GM19099 (cell line): Measurements from ENCODE around the gene UNC5B.

Experiments used
- POLR2A ChIP-seq: IDR thresholded peaks from 3 replicates; pipeline ENCODE4 v1.6.1; 2011; ENCODE audit warnings: low read depth; ENCODE audit not compliant: insufficient read length; ENCODE audit errors: extremely low read depth

The UNC5B gene

DNA sequence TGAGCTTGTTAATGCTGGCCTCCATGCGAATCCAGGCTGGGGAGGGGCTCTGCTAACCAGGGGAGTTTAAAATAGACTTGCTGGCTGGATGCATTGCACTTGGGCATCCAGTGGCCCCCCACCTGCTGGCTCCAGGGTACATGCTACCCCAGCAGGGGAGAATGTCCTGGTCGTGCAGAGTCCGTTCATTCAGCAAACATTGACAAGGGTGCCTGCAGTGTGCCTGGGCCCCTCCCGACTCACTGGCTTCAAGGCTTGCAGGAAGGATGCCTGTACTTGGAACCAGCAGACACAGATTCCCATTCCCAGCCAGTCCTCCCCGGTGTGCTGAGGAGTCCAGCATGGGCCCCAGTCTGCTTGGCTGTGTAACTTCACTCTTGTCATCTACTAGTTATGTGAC, 108.2 kb downstream of the UNC5B start:
- no peak for TF ChIP-seq POLR2A

GRCh38 chr10:71321386-71321785, 109.0 kb downstream of the UNC5B start:
- TF ChIP-seq POLR2A: no peak

GRCh38 chr10:71323407-71323806, 111.0 kb downstream of the UNC5B start:
- TF ChIP-seq POLR2A: no peak

DNA sequence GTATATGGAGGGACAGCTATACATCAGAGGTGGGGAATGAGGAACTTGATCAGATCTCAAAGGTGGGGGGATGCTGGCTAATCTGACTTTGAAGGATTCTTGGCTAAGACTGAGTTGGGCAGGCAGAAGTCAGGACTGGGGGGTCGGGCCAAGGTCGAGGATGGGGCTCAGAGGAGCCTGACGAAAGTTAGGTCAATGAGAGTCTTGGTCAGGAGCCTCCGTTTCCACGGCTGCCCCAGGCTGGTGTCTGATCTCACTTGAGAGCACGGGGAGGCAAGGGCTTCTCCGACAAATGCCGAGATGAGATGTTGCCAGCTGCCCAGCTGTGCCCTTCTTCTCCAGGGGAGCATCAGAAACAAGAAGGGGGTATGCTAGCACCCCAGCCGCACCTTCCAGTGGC, 112.4 kb downstream of the UNC5B start:
- no peak for TF ChIP-seq POLR2A

- TF ChIP-seq POLR2A: no peak
Observed at GRCh38 chr10:71325267-71325666, 112.9 kb downstream of the UNC5B start.

- no peak for TF ChIP-seq POLR2A
Observed at GRCh38 chr10:71326464-71326881, 114.1 kb downstream of the UNC5B start.

DNA sequence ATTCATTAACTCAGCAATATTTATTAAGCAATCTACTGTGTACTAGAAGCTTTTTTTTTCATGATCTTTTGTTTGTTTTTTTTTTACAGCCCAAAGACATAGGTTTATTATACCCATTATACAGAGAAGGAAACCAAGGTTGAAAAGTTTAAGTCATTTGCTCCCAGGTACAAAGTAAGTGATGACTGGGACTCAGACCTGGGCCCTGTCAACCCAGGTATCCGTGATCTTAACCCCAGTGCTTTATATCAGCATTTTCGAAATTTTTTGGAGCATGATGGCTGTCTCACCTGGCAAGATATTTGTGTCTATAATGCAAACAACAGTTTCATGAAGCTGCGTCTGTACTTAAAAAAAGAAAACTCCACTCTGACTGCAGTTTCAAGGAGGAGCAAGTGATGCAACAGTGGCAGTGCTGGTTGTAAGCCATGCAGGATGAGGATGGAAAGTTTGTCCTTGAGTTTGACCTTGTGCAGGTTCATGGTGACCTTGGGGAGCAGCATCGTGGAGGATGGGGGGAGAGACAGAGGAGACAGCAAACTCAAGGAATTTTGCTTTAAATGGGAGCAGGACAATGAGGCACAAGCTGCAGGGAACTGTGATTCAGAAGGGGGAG, 118.5 kb downstream of the UNC5B start:
- no peak for TF ChIP-seq POLR2A

DNA sequence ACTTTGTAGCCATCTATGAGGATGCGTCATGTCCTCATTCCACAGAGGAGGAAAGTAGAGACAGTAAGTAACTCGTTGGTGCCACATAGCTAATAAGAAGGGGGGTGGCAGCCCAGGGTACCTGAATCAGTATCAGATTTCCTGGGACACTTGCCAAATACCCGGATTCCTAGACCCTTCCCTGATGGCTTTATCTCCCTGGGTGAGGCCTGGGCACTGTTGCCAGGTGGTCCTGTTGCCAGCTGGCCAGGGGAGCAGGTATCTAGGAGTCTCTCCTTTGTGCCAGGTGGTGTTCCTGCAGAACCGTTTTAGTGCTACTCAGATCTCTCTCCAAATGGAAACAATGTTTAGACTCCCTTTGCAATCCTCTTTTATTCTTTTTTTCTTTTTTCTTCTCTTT, 119.4 kb downstream of the UNC5B start:
- TF ChIP-seq POLR2A: no peak

DNA sequence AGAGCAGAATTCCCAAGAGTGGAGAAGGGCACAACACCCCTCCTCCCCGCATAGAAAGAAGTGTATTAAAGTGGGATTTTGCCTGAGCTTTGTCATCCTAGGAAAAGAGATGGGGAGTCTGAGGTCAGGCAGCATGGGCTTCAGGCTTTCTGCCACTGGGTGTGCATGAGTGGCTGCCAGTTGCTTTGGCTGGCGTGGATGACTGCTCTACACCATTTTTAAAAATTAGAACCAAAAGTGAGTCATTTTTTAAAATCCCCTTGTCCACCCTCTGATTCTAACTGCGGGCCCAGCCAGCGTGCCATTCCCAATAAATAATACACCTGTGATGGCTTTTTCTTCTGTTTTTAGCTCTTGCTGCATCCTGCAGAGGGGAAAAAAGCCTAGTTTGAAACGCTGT, 120.1 kb downstream of the UNC5B start:
- TF ChIP-seq POLR2A: no peak

DNA sequence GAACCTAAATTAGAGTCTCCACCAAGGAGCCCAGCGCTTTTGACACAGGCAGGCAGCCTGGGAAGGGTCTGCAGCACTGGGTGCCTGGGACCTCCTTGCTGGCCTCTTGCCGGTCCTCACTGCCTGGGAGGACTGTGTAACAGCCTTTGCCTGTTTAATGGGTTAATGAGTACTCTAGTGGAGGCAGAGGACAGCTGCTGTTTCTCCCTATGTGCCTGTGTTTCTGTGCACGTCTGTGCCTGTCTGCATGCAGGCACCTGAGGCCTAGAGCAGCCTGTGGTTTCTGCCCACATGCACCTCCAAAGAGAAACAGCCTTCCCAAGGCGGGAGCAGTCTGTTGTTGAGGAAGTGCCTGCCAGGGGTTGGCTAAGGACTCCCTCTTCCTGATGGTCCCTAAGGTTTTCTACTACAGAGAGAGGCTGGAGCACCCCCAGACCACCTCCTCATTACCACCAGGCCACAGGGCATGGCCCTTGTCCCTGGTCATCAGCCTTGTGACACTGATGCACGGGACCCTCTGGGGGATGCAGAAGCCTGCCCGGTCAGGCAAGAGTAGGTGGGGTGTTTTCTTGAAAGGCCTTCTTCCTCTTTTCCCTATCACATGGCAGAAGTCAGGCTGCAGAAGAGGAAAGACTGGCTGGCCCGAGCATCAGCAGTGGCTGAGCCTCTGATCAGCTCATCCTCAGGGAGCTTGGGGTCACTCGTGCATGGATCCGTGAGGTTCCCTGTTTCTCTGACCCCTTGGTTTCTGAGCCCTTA, 120.9 kb downstream of the UNC5B start:
- TF ChIP-seq POLR2A: no peak

GRCh38 chr10:71334221-71334791, 121.9 kb downstream of the UNC5B start:
- TF ChIP-seq POLR2A: no peak

DNA sequence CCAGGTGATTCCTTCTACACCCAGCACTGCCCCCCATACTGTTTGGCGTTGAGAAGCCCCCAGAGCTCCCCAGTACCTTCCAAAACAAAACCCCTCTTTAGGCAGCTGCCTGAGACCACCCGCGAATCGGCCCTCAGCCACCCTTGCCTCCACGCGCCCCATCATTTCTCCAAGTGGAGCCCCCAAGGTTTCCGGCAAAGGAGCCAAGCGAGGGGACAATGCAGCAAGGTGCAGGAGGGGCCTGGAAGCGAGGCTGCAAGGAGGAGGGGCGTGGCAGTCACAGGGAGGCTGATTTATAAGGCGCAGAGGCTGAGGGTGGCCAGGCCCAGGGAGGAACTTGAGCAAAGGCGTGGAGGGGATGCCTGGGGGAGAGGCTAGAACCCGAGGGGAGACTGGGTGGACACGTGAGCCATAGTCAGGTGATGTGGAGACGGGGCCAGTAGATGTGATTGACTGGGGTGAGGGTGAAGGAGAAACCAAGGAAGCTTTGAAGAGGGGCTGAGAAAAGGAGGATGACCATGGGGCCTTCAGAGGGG, 122.9 kb downstream of the UNC5B start:
- TF ChIP-seq POLR2A: no peak

GRCh38 chr10:71336632-71337031, 124.3 kb downstream of the UNC5B start:
- TF ChIP-seq POLR2A: no peak

DNA sequence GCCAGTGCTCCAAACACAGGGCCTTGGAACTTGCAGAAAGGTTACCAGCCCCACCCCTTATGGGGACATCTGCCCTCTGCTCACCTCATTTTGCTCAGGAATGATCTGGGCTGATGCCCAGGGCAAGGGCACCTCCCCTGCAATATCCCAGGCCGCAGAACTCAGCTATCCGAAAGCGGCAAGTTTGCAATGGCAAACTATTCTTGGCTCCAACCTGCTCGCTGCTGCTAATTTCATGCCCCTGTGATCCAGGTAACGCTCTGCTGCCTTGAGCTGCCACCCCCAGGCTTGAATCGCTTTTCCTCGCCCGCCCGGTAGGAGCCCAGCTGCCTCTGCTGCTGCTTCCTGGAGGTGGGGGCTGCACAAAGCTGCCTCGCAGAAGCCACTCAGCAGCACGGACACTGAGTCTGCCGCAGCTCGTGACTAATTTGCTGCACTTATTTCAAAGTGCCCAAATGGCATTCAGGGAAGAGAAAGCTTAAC, 124.9 kb downstream of the UNC5B start:
- no peak for TF ChIP-seq POLR2A

- TF ChIP-seq POLR2A: no peak
Observed at GRCh38 chr10:71338728-71339495, 126.5 kb downstream of the UNC5B start.

DNA sequence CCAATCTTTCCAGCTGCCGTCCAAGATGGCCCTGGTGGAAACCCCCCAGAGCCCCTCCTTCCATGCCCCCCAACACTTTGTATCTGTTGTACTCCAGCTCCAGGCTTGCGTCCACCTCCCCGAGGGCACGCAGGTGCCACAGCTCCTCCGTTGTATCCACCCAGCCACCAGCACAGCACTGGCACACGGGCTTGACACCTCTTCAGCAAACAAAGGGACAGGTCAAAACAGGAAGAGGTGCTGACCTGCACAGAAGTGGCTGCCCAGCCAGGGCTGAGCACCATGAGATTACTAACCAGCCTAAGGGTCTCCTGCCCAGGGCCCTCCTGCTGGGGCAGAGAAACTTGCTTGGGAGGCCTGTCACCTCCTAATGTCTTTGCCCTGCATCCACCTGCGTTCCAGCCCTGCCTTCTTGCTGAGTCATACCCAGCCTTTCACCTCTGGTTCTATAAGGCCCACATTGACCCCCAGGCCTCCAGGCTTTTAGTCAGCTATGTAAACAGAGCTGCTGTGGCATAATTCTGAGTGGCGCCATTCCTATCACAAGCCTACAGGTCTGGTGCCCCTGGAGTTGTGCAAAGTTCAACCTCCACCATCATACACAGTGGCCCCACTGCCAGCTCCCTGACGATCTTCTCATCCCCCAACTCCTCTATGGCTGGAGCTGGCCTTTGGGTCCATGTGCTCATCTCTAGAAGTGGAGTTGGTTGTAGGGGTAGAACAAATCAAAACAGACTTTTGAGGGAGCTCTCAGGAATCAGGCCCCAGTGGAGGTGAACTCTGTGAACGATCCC, 127.6 kb downstream of the UNC5B start:
- TF ChIP-seq POLR2A: no peak
